GM21526 (cell line): Measurements from ENCODE around the gene NENF.
"Not testable (repeated sequence)": the region's sequence is repeated elsewhere in the genome, so short reads cannot be mapped to it uniquely, and the experiment has no call there.

ENCODE experiments used
- ATAC-seq: cut with Tn5 transposase; IDR thresholded peaks from one replicate; pipeline ENCODE4 v1.9.1; 2021; ENCODE audit warnings: moderate library complexity; ENCODE audit not compliant: unreplicated experiment, low FRiP score

Gene NENF

DNA sequence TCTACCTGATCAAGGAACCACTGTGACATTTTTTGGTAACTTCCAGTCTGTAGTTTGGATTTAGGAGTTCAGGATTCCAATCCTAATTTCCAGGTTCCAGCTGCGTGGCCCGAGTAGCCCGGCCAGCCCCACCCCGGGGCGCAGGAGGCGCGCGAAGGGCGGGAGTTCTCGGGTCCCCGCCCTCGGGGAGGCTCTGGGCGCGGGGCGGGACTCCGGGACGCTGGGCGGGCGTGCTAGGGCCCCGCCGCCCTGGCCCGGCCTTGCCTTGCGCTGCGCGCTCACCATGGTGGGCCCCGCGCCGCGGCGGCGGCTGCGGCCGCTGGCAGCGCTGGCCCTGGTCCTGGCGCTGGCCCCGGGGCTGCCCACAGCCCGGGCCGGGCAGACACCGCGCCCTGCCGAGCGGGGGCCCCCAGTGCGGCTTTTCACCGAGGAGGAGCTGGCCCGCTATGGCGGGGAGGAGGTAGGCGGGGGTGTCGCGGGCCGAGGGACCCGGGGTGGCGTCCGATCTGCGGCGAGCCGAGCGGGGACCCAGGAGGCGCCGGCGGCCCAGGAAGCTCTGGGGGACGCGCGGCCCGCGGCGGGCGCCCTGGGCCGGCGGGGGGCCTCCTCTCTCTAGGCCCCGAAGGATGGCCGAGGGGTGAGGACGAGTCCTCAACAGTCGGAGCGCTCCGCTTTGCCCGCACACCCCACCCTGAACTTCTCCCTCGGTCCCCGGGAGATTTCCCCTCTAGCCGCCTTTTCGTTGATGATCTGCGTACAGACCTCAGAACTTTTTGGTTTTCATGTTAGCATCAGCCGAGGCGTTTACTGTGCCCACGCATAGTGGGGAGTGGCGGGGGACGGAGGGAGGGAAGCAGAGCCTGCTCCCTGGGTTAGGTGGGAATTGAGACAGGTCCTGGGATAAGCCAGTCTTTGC, at the start of gene NENF:
NENF (plus strand) TSS at position 260 of the 916 bp plus-strand sequence; CDS start at position 284, 24 bp downstream.
- peak; percentile 98 for ATAC-seq

DNA sequence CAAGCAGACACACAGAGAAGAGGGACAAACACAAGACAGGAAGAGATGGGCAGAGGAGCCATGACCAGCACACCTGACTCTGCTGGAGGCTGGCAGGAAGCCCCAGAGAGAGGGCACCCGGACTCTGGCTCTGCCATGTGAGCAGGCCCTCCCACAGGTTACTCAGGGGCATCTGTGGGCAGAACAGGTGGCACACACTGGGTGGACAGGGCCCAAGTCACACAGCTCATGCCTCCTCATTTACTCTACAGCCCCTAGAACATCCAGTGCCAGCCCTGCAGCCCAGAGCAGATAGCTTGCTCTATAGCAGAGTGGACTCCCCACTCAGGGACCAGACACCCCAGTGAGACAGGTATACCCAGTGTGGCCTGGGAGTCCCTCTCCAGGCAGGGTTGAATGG, 46.7 kb upstream of the NENF start:
- ATAC-seq, result no peak

DNA sequence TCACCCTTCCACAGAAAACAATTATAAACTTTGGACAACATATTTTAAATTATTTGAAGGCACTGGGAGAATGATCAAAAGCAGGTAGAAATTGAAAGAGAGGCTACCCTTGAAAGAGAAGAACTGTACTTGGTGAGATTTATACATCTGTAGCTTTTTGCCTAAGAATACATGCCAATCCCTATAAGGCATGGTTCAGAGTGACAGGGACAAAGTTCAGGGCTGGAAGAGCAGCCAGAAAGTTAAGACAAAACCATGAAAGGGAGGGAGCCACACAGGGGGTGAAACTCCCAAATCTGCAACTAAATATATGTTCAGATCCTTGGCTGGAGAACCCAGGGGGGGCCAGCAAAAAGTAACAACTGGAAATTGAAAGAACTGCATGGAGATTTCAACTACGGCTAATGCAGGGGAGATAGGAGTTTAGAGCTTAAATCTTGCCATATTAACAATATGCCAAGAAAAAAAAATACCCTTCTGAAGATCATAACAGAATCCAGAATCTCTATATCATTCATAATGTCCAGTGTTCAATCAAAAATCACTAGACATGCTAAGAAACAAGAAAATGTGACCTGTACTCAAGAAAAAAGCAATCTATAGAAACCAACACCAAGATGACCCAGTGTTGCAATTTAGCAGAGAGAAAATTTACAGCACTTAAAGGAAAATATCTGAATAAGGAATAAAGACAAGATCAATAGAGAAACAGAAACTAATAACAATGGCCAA, 43.6 kb upstream of the NENF start:
- no peak for ATAC-seq

DNA sequence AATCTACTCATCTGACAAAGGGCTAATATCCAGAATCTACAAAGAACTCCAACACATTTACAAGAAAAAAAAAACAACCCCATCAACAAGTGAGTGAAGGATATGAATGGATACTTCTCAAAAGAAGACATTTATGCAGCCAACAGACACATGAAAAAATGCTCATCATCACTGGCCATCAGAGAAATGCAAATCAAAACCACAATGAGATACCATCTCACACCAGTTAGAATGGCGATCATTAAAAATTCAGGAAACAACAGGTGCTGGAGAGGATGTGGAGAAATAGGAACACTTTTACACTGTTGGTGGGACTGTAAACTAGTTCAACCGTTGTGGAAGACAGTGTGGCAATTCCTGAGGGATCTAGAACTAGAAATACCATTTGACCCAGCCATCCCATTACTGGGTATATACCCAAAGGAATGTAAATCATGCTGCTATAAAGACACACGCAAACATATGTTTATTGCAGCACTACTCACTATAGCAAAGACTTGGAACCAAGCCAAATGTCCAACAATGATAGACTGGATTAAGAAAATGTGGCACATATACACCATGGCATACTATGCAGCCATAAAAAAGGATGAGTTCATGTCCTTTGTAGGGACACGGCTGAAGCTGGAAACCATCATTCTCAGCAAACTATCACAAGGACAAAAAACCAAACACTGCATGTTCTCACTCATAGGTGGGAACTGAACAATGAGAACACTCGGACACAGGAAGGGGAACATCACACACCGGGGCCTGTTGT, 36.9 kb upstream of the NENF start:
- ATAC-seq, result not testable (repeated sequence)

DNA sequence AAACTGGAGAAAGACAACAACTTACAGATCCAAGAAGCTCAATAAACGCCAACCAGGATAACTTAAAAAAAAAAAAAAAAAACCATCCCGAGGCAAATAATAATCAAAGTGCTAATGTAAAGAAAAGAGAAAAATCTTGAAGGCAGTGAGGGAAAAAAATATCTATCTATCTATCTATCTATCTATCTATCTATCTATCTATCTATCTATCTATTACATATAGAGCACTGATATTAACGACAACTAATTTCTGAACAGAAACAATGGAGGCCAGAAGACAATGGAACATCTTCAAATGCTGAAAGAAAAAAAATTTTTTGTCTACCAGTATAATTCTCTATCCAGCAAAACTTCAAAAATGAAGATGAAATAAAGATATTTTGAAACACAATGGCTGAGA, 36.1 kb upstream of the NENF start:
- no peak for ATAC-seq

DNA sequence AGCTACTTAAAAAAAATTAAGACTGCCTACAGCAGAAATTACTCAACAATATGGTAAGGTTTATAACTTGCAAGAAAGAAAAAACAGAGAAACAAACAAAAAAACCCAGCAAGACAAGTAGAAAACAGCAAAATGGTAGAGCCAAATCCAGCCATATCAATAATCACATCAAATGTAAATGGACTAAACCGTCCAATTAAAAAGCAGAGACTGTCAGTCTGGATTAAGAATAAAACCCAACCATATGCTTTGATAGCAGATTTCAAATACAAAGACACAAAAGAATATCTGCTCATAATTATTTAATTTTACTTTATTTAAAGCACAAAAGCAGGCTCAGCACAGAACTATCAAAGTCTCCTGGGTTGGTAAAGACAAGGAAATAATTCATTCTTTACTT, 35.5 kb upstream of the NENF start:
- ATAC-seq, result no peak

DNA sequence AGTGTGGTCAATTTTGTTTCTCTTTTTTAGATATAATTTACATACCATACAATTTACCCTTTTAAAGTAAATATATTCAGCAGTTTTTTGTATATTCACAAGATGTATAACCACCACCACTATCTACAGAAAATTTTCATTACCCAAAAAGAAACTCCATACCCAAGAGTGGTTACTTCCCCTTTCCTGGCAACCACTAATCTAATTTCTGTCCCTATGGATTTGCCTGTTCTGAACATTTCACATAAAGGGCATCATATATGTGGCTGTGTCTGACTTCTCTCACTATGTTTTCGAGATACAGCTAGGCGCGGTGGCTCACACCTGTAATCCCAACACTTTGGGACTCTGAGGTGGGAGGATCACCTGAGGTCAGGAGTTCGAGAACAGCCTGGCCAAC, 31.7 kb upstream of the NENF start:
- ATAC-seq, result no peak

DNA sequence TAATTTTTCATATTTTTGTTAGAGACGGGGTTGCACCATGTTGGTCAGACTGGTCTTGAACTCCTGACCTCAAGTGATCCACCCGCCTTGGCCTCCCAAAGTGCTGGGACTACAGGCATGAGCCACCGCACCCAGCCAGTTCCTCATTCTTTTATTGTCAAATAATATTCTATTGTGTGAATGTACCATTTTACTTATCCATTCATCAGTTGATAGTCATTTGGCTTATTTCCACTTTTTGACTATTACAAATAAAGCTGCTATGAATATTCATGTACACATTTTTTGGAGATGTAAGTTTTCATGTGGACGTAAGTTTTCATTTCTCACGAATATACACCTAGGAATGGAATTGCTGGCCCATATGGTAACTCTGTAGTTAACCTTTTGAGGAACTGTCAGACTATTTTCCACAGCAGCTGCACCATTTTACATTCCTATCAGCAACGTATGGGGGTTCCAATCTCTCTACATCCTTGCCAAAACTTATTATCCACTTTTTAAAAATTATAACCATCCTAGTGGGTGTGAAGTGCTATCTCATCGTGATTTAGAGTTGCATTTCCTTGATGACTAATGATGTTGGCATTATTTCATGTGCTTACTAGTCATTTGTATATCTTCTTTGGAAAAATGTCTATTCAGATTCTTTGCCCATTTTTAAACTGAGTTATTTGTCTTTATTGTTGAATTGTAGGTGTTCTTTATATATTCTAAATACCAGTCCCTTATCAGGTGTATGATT, 30.7 kb upstream of the NENF start:
- no peak for ATAC-seq

DNA sequence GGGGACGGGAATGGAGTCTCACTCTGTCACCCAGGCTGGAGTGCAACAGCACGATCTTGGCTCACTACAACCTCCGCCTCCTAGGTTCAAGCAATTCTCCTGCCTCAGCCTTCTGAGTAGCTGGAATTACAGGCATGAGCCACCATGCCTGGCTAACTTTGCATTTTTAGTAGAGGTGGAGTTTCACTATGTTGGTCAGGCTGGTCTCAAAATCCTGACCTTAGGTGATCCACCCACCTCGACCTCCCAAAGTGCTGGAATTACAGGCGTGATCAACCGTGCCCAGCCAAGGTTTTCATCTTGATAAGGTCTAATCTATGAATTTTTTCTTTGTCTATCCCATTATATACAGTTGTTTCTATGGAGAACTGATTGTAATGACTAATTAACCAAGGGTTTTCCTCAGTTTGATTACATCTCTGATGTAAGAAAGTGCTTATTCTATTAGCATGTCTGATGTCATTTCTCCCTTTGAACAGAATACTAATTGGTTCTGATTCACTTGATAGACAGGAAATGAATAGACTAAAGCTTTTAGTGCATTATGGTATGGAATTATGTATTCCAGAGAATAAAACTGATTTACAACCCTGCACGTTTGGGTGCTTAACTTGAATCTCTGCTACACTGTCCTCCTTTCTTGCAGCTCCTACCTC, 29.9 kb upstream of the NENF start:
- no peak for ATAC-seq

DNA sequence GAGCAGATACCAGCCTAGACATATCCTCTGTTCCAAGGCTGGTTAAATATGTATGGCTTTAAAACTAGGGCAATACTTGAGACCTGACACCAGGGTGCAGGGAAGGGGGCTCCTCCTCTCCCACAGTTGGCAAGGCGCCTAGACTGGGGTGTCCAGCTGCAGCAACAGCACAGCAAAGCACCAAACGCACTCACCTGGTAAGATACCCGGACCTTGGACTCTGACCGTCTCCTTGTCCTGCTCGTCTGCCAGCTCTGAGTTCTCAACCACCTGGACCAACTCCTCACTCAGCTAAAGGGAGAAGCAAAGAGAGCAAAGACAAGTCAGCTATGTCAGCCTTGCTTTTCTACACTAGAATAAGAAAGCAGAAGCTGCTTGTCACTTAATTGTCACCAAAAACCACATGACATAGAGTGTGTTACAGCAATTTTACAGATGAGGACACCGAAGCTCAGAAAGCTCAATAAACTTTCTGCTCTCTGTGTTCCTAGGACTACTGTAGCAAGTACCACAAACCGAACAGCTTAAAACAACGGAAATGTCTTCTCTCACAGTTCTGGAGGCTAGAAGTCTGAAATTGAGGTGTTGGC, 22.4 kb upstream of the NENF start:
- ATAC-seq, result no peak

DNA sequence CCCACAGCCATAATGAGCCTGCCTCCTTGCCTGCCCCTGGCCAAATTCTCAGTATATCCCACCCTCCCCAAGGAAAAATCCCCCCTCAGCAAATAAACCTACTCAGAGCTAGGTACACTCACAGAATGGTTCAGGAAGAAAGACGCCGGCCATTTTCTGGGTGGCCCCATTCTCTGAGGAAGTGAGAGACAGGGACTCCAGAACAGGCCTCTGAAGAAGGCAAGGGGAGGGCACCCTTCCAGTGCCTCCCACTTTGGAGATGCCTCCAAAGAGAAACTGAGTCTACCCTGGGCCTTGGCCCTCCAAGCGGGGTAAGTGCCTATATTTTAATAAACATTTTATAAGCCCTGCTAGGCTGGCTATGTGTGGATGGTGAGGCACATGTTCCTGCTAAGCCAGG, 20.3 kb upstream of the NENF start:
- no peak for ATAC-seq

DNA sequence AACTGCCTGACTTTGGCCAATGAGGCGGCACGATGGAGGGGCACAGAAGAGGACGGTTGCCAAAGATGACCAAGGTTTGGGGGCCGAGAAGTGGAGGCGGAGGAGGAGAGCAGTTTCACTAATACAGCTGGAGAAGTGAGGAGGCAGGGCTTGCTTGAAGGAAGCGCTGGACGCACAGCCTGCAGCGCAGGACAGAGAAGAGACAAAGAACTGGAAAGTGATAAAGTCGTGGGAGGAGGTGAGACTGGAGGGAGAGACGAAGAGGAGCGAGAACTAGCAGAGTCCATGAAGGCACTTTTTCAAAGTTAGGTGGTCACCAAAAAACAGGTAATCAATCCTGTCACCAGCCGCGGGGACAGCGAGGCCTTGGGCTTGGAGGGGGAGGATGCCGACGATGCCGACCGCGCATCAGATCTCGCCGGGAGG, 18.8 kb upstream of the NENF start:
- ATAC-seq, result peak; percentile 12

DNA sequence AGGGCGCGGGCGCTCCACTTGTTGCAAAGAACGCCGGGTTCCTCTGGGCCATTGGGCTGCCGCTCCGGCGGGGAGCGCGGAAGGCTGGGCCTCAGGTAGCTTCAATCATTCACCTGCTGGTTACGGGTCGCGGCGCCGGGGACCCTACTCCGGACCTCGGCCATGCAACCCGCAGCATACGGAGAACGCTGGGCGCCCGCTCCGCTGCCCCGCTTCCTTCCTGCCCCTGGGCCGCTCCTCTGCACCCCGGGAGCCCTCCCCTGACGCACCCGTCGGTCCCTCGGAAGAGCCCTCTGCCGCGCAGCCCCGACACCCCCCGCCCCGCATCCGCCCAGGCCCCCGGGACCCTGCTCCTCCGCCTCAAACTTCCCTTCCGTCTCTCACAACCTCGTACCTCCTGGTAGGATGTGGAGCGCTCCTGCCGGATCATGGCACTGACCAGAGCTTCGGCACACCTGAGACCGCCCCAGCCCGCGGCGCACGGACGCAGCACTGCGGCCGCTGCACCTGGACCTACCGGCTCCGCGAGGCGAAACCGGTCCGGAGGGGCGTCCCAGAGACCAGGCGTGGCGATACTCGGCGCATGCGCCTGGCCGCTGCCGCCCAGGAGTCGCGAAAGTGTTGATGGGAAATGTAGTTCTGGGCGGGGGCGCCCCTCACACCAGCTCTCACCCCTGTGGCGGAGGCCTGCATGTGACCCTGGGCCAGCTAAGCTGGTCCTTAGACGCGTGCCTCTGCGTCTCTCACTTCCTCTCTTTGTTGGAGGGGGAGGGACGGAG, 18.2 kb upstream of the NENF start, which contains the start of gene PACC1:
PACC1 (minus strand) TSS at position 559 of the 779 bp plus-strand sequence; CDS start at position 430, 129 bp downstream.
- peak; percentile 97 for ATAC-seq

DNA sequence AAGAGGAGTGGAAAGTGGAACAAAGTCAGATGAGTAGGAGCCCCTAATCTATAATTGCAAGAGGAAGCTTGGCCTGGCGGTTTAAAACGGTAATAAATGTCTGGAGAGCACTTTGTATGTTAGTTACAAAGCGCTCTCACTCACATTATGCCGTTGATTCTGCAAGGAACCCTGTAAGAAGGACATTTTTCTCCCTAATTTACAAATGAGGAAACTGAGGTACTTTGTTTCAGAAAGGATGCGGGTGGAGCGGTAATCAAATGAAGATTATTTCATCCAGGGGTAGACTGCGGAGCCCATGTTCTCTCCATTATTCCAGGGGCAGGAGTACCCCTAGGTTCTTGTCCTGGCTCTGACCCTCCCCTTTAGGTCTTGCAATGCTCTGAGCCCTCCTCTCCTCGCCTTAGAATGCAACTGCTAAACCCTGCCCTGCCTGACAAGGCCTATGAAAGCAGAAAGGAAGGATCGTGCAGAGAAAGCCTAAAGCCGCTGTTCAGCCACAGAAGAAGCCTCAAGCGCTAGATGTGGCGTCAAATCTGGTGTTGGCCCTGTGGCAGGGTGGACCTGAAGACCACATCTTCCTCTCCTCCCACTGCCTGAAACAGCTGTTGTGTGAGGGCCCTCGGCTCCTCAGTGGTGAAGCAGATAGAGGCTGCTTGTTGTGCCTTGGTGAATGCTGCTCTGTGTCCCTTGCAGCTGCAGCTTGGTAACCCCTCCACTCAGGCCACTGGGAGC, 17.4 kb upstream of the NENF start:
- no peak for ATAC-seq

DNA sequence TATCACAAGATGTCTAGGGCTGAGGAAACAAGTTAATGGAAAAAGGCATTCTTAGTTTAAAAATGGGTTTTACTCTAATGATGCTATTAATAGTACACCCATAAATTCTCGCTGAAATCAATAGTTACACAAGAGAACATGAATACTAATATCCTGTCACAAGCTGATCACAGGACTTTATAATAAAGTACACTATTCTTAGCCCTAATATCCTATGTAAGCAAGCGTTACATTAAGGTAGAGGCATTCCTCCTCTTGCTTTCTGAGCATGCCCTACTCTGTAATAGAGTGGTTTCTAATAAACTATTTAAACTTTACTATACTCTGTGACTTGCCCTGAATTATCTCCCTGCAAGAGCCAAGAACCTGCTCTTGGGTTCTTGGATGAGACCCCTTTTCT, 11.6 kb upstream of the NENF start:
- ATAC-seq, result no peak

DNA sequence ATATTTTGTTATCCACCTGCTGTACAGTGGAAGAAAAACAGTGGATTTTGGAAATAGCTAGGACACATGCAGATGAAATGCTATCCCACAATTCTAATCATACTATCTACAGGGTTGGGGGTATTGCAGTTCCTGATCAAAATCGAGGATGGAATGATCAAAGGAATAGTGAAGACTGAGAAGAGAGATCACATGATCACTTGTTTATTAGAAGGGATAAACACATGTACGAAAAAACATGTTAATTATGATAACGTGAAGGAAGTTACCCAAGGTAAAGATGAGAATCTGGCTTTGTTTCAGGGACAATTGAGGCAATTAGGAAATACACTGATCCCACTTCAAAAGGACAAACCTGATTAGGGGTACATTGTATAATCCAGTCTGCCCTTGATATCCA, 8.8 kb upstream of the NENF start:
- ATAC-seq, result no peak

DNA sequence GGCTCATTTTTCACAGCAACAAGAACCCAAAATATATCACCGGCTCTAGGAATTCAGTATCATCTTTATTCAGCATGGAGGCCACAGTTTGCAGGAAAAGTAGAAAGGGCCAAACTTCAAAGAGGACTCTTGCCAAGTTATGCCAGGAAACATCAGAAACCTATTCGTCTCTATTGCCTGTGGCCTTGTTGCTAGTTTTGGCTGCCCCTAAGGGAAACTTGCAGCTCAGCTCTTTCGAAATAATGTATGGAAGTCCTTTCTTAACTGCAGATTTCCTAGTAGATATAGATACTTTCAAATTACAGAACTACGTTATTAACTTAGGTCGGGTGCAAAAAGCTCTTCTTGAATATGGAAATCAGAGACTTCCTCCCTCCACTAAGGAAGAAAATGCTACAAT, 4.2 kb upstream of the NENF start:
- ATAC-seq, result no peak

DNA sequence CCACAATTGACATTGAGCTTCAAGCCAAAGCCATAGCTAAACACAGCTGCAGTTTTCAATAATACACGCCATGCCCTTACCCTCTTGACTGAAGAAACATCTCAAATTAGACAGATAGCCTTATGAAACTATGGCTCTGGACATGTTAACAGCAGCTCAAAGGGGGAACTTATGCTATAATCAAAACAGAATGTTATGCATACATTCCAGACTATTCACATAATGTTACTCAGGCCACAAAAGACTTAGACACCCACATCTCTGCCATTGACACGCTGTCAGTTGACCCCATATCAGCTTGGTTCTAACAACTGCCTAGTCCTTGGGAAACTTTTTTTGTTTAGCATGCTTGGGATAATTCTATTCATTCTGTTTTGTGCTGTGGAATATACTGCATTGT, 2.3 kb upstream of the NENF start:
- no peak for ATAC-seq
